Measurements from ENCODE around the gene KCNAB3.

- no peak for TF ChIP-seq YY1 (IDR thresholded peaks at IDR 0.05)
- TF ChIP-seq CTCF (IDR thresholded peaks at IDR 0.05; ENCODE audit: low read depth, low read length, missing input control) = no peak
- no peak for TF ChIP-seq REST (IDR thresholded peaks at IDR 0.05)
- TF ChIP-seq ZBTB33 (IDR thresholded peaks at IDR 0.05) = no peak
- TF ChIP-seq ATF3 (IDR thresholded peaks at IDR 0.05) = no peak
- no peak for TF ChIP-seq RAD21 (IDR thresholded peaks at IDR 0.05)
- TF ChIP-seq MAX (IDR thresholded peaks at IDR 0.05) = no peak
- TF ChIP-seq RXRA (IDR thresholded peaks at IDR 0.05) = no peak
- no peak for TF ChIP-seq SP1 (IDR thresholded peaks at IDR 0.05)
- no peak for TF ChIP-seq FOXA1 (IDR thresholded peaks at IDR 0.05)
- TF ChIP-seq GABPA (IDR thresholded peaks at IDR 0.05 in 1 of 2, conservative IDR thresholded peaks at IDR 0.05 in 1 of 2) = no peak
- TF ChIP-seq TAF1 (conservative IDR thresholded peaks at IDR 0.05) = no peak
- no peak for TF ChIP-seq EGR1 (IDR thresholded peaks at IDR 0.05; ENCODE audit: low read depth in 2 of 2)
Observed at GRCh38 chr17:7974638-7975131, 45.0 kb upstream of the KCNAB3 start.

Data from liver (tissue), 3 donors.